Suprapubic skin (tissue), 4 donors: ENCODE measurements around the gene SNCG.

Source experiments
- CTCF ChIP-seq, 2 donors: fragments of 200-600 bp in 1 of 2; fragments of 450-650 bp in 1 of 2; sonication (generic) in 1 of 2; IDR thresholded peaks; one replicate each; pipeline ENCODE4 v1.5.1; 2016 to 2019; ENCODE audit warnings: antibody characterized with exemption in 2 of 2, mild to moderate bottlenecking in 1 of 2, moderate library complexity in 1 of 2
- POLR2A ChIP-seq, 2 donors: fragments of 450-650 bp; IDR thresholded peaks; one replicate each; pipeline ENCODE4 v1.6.1; 2017; ENCODE audit warnings: antibody characterized with exemption in 2 of 2, mild to moderate bottlenecking in 2 of 2, moderate library complexity in 2 of 2
- POLR2AphosphoS5 ChIP-seq, 3 donors: sonication (generic); formaldehyde crosslinking; IDR thresholded peaks; one replicate each; pipeline ENCODE4 v1.6.1; 2017; ENCODE audit warnings: antibody characterized with exemption in 3 of 3

GRCh38 chr10:86918022-86918471 is 40.4 kb upstream of the SNCG start:
- no peak for TF ChIP-seq CTCF (IDR thresholded peaks at IDR 0.05)
- no peak for TF ChIP-seq POLR2AphosphoS5 (IDR thresholded peaks at IDR 0.05)
- TF ChIP-seq POLR2A (IDR thresholded peaks at IDR 0.05) = no peak
